Stimulated activated CD8-positive, alpha-beta memory T cell treated with anti-CD3 and anti-CD28 coated beads, Interleukin-7, amount 100 ng/mL, for 48 hours (primary cell): Measurements from ENCODE around the gene STN1.
A peak's percentile ranks its signal among the peaks of the same experiment; 100 is the strongest.

ENCODE experiments used
- DNase-seq, 2 donors: peaks; one replicate each; pipeline ENCODE4 v3.0.0-alpha.2; 2020; ENCODE audit warnings: low read depth in 1 of 2; ENCODE audit errors: extremely low read depth in 1 of 2

Gene STN1, protein sequence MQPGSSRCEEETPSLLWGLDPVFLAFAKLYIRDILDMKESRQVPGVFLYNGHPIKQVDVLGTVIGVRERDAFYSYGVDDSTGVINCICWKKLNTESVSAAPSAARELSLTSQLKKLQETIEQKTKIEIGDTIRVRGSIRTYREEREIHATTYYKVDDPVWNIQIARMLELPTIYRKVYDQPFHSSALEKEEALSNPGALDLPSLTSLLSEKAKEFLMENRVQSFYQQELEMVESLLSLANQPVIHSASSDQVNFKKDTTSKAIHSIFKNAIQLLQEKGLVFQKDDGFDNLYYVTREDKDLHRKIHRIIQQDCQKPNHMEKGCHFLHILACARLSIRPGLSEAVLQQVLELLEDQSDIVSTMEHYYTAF

DNA sequence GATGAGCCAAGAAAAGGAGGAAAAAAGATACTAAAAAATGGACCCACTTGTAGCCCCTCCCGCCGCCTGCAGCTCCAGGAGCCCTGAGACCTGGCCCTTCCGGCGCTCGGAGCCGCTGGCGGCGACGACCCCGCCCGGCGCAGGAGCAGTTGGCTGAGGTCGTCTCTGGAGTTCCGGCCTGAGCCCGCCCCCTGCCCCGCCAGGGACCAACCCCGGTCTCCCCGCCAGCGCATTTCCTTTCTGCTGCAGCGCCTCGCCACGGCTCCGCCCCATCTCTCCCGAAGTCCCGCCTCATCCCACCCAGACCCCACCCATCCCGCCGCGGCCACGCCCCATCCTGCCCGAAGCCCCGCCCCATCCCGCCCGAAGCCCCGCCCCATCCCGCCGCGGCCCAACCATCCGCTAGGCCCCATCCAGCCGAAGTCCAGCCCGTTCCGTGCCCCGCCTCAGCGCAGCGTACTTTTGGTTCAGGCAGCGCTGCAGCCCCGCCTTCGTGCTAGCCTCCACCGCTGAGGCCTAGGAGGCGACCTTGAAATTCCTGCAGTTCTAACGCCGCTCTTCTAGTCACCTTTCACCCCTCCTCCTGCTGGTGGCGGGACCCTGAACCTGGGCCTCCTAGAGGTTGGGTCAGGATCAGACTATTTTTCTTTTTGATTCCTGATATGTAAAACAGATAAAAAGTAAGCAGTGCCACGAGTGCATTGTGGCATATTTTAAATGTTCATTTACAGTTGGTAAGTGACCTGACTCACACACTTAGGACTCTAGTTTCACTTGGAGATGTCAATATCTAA, at the start of gene STN1:
TSS of gene STN1 (minus strand) at position 132 of the 794 bp plus-strand sequence. CDS start 590 bp downstream, outside the sequence.
- DNase-seq: peak; percentile 95 to 97

DNA sequence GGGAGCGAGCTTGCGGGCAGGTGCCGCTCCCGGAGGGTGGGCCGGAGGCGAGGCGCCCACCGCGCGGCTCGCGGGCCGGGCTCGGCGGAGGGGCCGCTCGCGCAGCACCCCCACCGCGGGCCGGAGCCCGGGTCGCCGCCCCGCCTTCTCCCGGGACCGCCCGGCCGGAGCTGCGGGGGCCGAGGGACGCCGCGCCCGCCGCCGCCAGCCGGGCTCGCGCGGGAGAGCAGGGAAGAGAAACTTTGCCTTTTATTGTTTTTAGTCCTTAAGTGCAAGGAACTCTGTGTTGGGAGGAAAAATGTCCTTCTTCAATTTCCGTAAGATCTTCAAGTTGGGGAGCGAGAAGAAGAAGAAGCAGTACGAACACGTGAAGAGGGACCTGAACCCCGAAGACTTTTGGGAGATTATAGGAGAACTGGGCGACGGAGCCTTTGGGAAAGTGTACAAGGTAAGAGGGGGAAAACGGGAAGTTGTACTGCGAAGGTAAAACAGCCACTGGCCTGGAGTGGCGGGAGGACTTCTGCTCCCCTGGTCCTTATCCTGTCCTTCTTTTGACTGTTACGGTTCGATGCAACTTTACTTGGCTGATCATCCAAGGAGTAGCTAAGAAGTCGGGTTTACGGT, 49.6 kb upstream of the STN1 start:
- peak in 1 of 2 donors; percentile 11 for DNase-seq

DNA sequence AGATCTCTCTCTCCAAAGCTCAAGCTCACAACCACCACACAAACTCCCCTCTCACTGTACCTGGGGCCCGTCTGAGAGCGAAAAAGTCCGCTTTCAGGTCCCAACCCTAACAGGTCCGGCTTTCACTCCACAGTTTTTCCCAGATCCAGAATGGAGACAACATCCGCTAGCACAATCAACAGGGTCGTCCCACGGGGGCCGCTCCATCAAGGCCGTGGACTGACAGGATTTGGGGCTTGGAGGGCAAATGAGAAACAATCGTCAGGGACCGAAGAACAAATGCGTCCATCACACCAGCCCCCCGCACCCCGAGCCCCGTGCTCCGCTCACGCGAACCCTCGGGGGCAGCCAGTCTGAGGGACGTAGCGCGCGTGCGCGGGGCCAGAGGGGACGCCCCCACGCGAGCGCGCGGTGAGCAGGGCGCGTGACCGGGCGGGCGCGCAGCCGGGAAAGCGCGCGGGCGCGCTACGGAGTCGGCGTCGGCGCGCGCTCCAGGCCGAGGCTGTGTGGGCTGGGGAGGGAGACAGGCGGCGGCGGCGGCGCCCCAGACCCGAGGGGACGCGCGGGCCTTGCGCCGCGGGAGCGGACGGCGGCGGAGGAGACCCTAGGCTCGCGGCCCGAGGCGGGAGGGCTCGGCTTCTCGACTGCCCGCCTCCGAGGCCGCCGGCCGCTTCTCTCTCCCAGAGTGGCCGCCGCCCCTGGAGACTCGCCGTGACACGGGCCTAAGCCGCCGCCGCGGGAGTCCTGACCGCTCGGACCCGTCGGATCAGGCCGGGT, 48.9 kb upstream of the STN1 start, which contains the start of gene SLK:
TSS of gene SLK (plus strand) at position 470 of the 777 bp plus-strand sequence. CDS start 606 bp downstream, outside the sequence.
- DNase-seq: peak; percentile 66 to 71

DNA sequence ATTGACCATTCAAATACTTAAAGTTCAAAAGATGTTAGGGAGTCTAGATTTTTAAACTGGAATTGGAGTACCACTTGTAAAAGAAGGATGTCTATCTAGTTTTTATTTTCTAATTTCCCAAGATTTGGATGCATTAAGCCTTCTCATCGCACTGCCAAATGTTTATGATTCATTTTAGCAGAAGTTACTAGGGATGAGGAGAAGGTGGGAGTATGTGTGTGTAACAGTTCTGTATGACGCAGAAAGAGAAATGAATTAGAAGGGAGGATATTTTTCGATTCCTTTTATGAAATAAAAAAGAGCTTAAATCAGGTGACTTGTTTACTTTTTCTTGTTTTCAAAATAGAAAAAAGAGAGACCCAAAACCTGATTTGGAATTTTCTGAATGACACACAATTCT, 42.1 kb upstream of the STN1 start:
- no peak for DNase-seq

DNA sequence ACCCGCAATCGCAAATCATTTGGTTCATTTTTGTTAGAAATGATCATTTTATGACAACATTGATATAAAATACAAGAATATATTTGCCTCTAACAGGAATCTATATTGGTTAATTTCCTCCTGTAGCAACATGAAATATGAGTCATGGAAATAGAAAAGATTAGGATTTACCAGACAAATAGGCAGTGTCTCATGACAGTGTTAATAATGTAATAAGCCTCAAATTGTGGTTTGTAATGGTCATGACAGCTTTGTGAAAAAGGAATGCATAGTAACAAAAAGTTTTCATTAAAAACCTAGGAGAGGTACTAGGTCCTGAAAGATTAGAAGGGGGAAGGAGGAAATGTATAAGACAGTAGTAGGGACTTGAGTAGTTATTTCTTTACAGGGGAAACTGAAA, 41.0 kb upstream of the STN1 start:
- DNase-seq: no peak

DNA sequence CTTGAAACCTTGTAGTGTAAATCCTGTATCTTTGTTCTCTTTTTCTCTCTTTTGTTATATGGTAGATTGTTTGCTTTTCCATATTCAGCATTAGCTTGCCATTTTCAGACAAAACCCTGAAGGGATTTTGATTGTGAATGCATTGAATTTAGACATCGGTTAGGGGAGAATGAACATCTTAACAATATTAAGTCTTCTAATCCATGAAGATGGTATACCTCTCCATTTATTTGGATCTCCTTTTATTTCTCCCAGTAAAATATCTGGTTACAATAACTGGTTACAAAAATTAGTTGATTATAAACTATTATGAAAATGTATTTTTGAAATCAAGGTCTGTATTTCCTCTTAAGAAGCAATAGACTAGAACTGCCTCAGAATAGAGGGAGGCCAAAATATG, 36.6 kb upstream of the STN1 start:
- DNase-seq: no peak

DNA sequence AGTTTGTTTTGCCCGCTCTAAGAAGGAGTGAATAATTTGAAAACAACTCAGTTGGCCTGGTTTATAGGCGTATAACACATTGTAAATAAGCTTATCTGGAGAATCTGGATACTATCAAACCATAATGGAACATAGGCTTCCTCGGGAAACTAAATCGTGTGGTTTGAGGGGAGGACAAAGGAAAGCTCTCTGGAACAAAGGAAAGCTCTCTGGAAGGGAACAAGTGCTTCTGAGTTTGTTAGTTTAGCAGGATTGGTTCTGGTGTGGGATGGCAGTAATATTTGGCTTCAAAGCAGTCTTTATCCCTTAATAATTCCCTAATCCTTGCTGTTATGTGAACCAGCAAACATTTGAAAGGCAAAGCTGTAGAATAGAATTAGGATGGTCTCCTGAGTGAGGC, 34.0 kb upstream of the STN1 start:
- DNase-seq: no peak

DNA sequence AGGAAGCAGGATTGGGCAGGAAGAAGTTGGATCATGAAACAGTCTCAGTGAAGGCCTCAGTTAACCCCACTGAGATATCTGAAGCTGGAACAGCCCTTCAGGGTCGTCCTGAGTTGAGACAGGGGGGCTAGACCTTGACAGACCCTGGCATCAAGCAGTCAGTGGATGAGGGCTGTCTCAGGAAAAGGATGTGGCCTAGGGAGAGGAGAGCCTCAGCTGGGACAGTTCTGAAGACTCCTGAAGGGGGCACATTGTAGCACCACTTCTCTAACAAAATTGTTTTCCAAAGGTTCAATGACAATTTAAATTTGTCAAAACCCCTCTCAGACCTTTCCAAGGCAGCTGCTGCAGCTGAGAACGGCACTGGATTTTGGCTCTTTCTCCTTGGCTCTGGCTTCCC, 33.2 kb upstream of the STN1 start:
- no peak for DNase-seq

DNA sequence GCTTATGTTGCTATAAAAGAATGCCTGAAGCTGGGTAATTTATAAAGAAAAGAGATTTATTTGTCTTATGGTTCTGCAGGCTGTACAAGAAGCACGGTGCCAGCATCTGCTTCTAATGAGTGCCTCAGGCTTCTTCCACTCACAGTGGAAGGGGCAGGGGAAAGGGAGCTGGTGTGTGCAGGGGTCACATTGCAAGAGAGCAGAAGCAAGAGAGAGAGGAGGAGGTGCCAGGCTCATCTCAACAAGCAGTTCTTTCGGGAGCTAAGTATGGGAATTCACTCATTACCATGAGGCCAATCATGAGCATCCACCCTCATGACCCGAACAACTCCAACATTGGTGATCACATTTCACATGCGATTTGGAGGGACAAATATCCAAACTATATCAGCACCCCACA, 31.7 kb upstream of the STN1 start:
- no peak for DNase-seq

DNA sequence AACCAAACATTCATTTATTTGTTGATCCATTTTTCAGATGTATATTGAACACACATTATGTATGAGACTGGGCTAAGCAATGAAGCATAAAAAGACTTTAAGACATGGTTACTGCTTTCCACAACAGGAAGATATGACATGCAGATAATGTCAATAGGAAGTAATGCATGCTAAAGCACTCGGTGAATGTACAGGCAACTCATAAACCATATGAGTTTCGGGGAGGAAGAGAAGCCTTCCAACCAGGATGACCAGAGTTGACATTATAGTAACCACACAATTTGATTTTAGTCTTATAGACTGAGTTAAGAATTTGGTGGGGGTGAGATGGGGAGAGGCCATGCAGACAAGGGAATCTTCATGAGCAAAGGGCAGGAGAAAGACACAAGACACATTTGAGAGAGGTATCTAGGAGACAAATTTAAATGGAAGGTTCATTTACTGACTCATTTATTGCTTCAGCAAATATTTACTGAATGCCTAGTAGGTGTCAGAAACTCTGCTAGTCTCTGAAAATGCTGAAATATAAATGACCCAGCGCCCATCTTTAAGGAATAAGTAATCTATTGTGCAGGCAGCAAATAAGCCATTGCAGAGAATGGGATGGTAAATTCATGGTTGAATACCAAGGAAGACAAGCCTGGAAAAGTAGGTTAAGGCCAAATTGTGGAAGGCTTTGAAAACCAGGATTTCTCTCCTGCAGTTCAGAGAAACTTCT, 30.0 kb upstream of the STN1 start:
- DNase-seq: no peak

DNA sequence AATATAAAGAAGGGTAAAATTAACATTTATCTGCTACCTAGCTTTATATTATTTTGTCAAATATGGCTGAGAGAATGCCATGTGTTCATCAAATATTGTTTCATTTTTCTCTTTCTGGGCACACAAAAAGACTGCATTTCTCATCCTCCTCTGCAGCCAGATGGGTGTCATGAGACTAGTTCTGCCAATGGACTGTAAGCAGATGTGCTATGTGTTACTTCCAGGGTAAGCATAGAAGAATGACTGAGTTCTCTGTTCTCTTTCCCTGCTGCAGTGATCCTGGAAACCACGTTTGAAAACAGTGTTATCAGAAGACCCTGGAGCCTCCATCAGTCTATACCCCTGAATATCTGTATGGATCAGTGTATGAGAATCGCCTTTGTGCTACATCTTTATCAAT, 24.9 kb upstream of the STN1 start:
- DNase-seq: no peak

DNA sequence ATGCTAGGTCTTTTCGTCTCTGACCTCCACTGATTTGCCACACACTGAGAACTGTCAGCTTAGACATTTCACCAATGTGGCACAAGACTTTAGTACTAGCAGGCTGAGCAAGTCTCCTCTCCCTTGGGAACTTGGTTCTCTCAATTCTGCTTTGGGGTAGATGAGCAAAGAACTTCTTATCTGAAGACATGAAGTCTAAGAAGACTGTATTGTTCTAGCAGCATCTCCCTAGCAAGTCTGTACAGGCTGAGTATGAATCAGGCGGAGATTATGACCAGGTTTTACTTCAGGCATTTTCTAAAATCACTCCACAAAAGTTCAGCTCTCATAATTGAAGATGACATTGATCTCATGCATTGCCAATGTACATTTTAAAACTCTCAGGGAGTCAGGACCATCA, 23.8 kb upstream of the STN1 start:
- DNase-seq: no peak

DNA sequence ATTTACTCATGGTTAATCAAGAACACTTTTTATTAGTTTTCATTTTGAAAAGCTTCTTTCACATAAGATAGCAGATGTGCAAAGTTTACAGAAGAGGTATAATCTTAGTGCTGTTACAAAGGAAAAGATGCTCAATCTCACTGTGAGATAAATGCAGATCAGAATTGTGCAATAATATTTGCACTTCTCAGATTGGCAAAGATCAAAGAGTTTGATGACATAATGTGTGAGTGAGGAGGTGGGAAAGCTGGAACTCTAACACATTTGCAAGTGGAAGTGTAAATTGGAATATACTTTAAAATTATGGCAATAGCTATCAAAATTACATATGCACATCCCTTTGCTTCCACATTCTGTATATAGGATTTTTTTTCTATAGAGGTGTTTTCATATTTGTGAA, 21.5 kb upstream of the STN1 start:
- no peak for DNase-seq

DNA sequence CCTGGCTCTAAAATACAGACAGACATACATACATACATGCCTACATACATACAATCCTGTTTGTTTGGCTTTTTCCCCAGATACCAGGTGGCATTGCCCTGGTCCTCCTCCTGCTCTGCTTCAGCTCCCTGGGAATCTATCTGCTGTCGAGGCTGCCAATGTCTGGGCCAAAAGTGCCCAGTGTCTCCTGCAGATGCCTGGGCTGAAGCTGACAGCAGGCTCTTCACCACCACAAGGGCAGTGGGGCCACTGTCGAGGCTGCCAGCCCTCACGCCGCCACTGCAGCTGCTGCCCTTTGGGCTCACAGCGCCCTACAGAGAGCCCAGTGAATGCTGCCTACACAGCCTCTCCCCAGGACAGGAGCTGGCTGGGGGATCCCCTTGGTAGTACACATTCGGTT, 18.0 kb upstream of the STN1 start:
- no peak for DNase-seq

DNA sequence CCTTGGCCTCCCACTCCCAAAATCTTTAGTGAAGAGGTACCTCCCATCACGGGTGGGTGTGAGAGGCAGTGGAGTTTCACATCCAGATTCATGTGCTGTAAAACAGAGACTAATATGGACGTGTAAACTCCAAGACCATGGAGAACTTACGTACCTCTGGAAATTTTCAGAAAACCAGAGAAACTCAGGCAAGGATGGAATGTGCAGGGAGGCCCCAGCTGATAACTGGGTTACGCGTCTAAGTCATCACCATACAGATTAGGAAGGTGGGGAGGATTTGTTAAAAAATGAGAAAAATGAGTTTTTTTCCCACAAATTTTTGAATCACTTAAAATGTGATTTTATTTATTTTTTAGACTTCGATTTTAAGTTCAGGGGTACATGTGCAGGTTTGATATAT, 16.3 kb upstream of the STN1 start:
- no peak for DNase-seq

DNA sequence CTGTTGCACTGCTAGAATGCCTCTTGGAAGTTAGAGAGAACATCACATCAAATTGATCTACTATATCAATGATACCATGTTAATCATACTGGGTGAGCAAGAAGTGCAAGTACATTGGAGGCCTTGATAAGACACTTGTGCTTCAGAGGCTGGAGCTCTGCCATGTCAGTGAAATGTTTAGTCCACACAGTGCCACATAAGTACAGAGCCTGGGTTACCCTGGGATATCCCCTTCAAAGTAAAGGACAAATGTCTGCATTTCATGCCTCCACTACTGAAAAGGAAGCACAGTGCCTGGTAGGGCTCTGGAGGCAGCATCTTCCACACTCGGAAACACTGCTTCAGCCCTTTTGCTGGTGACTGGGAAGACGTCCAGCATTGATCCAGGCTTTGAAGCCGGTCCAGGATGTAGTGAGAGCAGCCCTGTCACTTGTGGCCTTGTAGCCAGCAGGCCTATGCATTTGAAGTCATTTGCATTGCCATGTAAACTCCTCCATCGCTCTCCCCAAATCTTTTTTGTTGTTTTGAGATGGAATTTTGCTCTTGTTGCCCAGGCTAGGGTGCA, 15.7 kb upstream of the STN1 start:
- DNase-seq: no peak

DNA sequence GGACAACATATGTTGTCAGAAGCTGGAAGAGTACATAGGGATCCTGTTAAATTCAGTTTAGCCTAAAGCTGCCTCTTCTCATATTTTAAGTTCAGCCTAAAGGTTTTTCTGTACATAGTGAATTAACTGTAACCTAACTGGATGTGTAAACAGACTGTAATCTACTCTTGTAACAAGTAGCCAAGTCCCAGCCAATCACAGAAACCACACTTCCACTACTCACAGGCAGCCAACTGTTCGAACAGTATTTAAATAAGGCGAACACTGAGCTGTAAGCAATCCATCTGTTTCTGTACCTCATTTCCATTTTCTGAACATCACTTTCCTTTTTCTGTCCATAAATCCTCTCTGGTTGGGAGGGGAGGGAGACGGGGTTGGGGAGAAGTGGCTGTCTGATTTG, 15.0 kb upstream of the STN1 start:
- DNase-seq: no peak

DNA sequence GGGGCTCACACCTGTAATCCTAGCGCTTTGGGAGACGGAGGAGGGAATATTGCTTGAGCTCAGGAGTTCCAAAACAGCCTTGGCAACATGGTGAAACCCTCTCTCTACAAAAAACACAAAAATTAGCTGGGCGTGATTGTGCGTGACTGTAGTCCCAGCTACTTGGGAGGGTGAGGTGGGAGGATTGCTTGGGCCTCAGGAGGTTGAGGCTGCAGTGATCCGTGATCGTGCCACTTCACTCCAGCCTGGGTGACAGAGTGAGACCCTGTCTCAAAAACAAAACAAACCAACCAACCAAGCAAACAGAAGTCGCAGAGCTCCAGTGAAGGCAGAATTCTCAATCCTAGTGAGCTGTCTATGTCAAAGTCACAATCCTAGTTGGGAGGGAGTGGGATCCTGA, 14.3 kb upstream of the STN1 start:
- no peak for DNase-seq

DNA sequence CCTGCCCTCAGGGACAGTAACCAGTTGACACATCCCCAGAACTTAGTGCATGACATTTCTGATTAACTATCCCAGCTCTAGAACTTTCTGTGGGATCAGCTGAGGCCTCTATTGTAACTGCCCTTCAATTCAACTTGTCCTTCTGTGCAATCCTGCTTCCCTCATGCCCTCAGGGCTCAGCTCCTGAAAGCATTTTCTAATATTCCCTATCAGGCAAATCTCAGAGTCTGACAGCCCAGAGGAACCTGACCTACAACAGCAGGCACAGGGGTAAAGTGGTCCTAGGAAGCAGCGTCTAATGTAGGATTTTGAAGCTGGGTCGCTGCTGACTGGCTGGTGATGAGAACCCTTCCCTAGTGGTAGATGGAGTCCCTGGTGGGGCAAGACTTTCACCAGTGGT, 13.6 kb upstream of the STN1 start:
- no peak for DNase-seq

DNA sequence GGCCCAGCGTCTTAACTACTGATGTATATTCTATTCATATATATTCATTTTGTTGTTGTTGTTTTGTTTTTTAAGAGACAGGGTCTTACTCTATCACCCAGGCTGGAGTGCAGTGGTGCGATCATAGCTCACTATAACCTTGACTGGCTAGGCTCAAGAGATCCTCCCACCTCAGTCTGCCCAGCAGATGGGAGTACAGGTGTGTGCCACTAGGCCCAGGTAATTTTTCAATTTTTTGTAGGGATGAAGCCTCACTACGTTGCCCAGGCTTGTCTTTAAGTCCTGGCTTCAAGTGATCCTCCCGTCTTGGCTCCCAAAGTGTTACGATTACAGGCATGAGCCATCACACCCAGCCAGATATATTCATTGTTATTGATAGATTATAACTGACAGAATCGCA, 12.9 kb upstream of the STN1 start:
- DNase-seq: no peak
